Osteoblast (primary cell): ENCODE results near the gene UBL4B. TPM values are rescaled to one million over a fixed set of nuclear protein-coding genes. Genes with fewer than 3 reads are reported as not detected.

Experiments
- DNase-seq: peaks from one replicate; pipeline ENCODE4 v3.0.0; 2011; ENCODE audit warnings: low spot score, mixed read lengths; ENCODE audit not compliant: insufficient read length; ENCODE audit errors: missing footprints
- H2AFZ ChIP-seq: 2 replicates; pipeline ENCODE4 v1.6.0; 2011; ENCODE audit warnings: mild to moderate bottlenecking, low read length
- H3K27ac ChIP-seq: 2 replicates; pipeline ENCODE4 v1.5.1; 2011; ENCODE audit warnings: mild to moderate bottlenecking, low read depth, low read length, moderate library complexity
- H3K27me3 ChIP-seq: 2 replicates; pipeline ENCODE4 v1.6.0; 2012; ENCODE audit warnings: mild to moderate bottlenecking, control low read depth, inconsistent platforms, low read length, moderate library complexity; ENCODE audit not compliant: insufficient read depth
- H3K36me3 ChIP-seq: 2 replicates; pipeline ENCODE4 v1.5.1; 2011; ENCODE audit warnings: mild to moderate bottlenecking, low read length, control low read depth, moderate library complexity; ENCODE audit not compliant: insufficient read depth
- H3K4me1 ChIP-seq: 2 replicates; pipeline ENCODE4 v1.5.1; 2011; ENCODE audit warnings: mild to moderate bottlenecking, low read length, control low read depth, moderate library complexity; ENCODE audit not compliant: insufficient read depth
- H3K4me2 ChIP-seq: 2 replicates; pipeline ENCODE4 v1.6.0; 2011; ENCODE audit warnings: mild to moderate bottlenecking, low read length; ENCODE audit not compliant: insufficient read depth
- H3K4me3 ChIP-seq: fragments of 200-600 bp; sonication (generic); 3 replicates; pipeline ENCODE4 v1.5.1; 2012; ENCODE audit warnings: mild to moderate bottlenecking, low read length, inconsistent platforms; ENCODE audit not compliant: insufficient read depth
- H3K79me2 ChIP-seq: 2 replicates; pipeline ENCODE4 v1.6.0; 2012; ENCODE audit warnings: mild to moderate bottlenecking, low read length, control low read depth, inconsistent platforms; ENCODE audit not compliant: insufficient read depth
- H3K9me3 ChIP-seq: 2 replicates; pipeline ENCODE4 v1.5.1; 2011; ENCODE audit warnings: low read depth, low read length, control low read depth
- H4K20me1 ChIP-seq: 2 replicates; pipeline ENCODE4 v1.6.0; 2012; ENCODE audit warnings: mild to moderate bottlenecking, low read length, control low read depth; ENCODE audit not compliant: insufficient read depth
- total RNA-seq: library from RNA; depleted of rRNA; stranded (reverse); fragments of >200 nt; gene quantifications from 2 replicates; pipeline ENCODE4 v1.2.3, GENCODE V29; 2012
- TF ChIP-seq, protein P1 (sequence below): IDR thresholded peaks from 2 replicates; pipeline ENCODE4 v1.5.1; 2011; ENCODE audit warnings: mild to moderate bottlenecking, low read depth, low read length, moderate library complexity; ENCODE audit errors: extremely low read depth

The UBL4B gene
- total RNA-seq, 1 donor, result 1.1 TPM

- Histone ChIP-seq H3K4me1 (peaks cover 6% of the 10 kb centered on the region), H4K20me1 (peaks cover 3% of the 10 kb centered on the region), H3K27ac (no peak overlapping the region), H3K79me2 (no peaks in the 10 kb centered on the region), H2AFZ (no peak overlapping the region), H3K4me2 (no peak overlapping the region), H3K27me3 (peaks cover 63% of the 10 kb centered on the region), H3K4me3 (no peak overlapping the region), H3K9me3 (no peaks in the 10 kb centered on the region), H3K36me3 (no peaks in the 10 kb centered on the region)
- peak; percentile 45 for DNase-seq
- TF ChIP-seq, protein P1, sequence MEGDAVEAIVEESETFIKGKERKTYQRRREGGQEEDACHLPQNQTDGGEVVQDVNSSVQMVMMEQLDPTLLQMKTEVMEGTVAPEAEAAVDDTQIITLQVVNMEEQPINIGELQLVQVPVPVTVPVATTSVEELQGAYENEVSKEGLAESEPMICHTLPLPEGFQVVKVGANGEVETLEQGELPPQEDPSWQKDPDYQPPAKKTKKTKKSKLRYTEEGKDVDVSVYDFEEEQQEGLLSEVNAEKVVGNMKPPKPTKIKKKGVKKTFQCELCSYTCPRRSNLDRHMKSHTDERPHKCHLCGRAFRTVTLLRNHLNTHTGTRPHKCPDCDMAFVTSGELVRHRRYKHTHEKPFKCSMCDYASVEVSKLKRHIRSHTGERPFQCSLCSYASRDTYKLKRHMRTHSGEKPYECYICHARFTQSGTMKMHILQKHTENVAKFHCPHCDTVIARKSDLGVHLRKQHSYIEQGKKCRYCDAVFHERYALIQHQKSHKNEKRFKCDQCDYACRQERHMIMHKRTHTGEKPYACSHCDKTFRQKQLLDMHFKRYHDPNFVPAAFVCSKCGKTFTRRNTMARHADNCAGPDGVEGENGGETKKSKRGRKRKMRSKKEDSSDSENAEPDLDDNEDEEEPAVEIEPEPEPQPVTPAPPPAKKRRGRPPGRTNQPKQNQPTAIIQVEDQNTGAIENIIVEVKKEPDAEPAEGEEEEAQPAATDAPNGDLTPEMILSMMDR, result peak; percentile 48
These were observed 36.7 kb downstream of the UBL4B start for GRCh38 chr1:110148961-110149360.

GRCh38 chr1:110150330-110151174, 38.3 kb downstream of the UBL4B start, which contains the start of gene SLC6A17:
TSS of gene SLC6A17 (plus strand) at chr1:110150494. CDS start at chr1:110166930, 16,436 bp downstream.
- TF ChIP-seq, protein P1, result no peak
- Histone ChIP-seq H3K4me1 (peaks cover 6% of the 10 kb centered on the region), H4K20me1 (peaks cover 3% of the 10 kb centered on the region), H2AFZ (peak within 1 kb of the TSS; percentile 51), H3K36me3 (no peaks in the 10 kb centered on the region), H3K27me3 (peaks cover 60% of the 10 kb centered on the region), H3K4me3 (peak within 1 kb of the TSS; percentile 57), H3K9me3 (no peaks in the 10 kb centered on the region), H3K79me2 (no peaks in the 10 kb centered on the region), H3K4me2 (peak within 1 kb of the TSS; percentile 64), H3K27ac (no peak within 1 kb of the TSS)
- peak; percentile 96 for DNase-seq

- Histone ChIP-seq H3K27me3 (peaks cover 54% of the 10 kb centered on the region), H3K4me1 (peaks cover 6% of the 10 kb centered on the region), H3K9me3 (no peaks in the 10 kb centered on the region), H3K27ac (no peak overlapping the region), H4K20me1 (peaks cover 3% of the 10 kb centered on the region), H3K36me3 (no peaks in the 10 kb centered on the region), H3K4me2 (peak overlapping the region; percentile 64), H3K4me3 (peak overlapping the region; percentile 57), H3K79me2 (no peaks in the 10 kb centered on the region), H2AFZ (no peak overlapping the region)
- TF ChIP-seq, protein P1, result no peak
- peak; percentile 51 for DNase-seq
These were observed 39.0 kb downstream of the UBL4B start for GRCh38 chr1:110151175-110151669.

- Histone ChIP-seq H3K9me3 (no peaks in the 10 kb centered on the region), H3K36me3 (no peaks in the 10 kb centered on the region), H3K27ac (no peak overlapping the region), H3K27me3 (peaks cover 44% of the 10 kb centered on the region), H3K4me1 (peaks cover 6% of the 10 kb centered on the region), H4K20me1 (peaks cover 3% of the 10 kb centered on the region), H3K4me3 (no peak overlapping the region), H3K79me2 (no peaks in the 10 kb centered on the region), H3K4me2 (no peak overlapping the region), H2AFZ (no peak overlapping the region)
- peak; percentile 94 for DNase-seq
- TF ChIP-seq, protein P1, result no peak
These were observed 40.0 kb downstream of the UBL4B start for GRCh38 chr1:110152133-110152785.
